H1 (cell line): ENCODE results near the gene ZXDC. TPM values are rescaled to one million over a fixed set of nuclear protein-coding genes. Genes with fewer than 3 reads are reported as not detected.

ENCODE experiments used
- ASH2L ChIP-seq: fragments of 200-600, 300-600 bp; sonication (generic); IDR thresholded peaks from one replicate; pipeline ENCODE4 v1.7.1; 2017; ENCODE audit warnings: low read length
- GABPA ChIP-seq: IDR thresholded peaks from 2 replicates; pipeline ENCODE4 v1.6.1; 2011; ENCODE audit warnings: mild to moderate bottlenecking, low read length, moderate library complexity, borderline replicate concordance; ENCODE audit not compliant: insufficient read depth
- MAFK ChIP-seq: IDR thresholded peaks from 2 replicates; pipeline ENCODE4 v1.6.1; 2012; ENCODE audit warnings: low read depth, mild to moderate bottlenecking, improper control_type of control experiment, low read length
- SP4 ChIP-seq: IDR thresholded peaks from 2 replicates; pipeline ENCODE4 v1.6.1; 2012; ENCODE audit warnings: low read length, inconsistent platforms
- polyA plus RNA-seq, 7 experiments: library from polyadenylated mRNA; depleted of rRNA in 3 of 7; stranded (reverse) in 5 of 7; unstranded in 2 of 7; fragments of >200 nt in 5 of 7; fragments of 200-250 nt in 2 of 7; gene quantifications; 1 replicate in 5 of 7; 2 replicates in 1 of 7; 4 replicates in 1 of 7; pipeline versions ENCODE4 v1.2.1 to v1.2.3, GENCODE V29; 2011 to 2013; ENCODE audit warnings: missing spikeins in 2 of 7, mixed read lengths in 2 of 7
- total RNA-seq: library from RNA; stranded (reverse); fragmentation: NEBNext Ultra II Directional; extraction: Animal tissue kit (Norgen Biotek cat#: 25700); gene quantifications from 2 replicates; pipeline ENCODE4 v1.2.1, GENCODE V29; 2021

ZXDC gene
- total and polyA plus RNA-seq, 2 of the 8 experiments (the other 6 are each of a cell fraction or from before 2014, with no cell fraction given) = 12.7 to 24.3 TPM

DNA sequence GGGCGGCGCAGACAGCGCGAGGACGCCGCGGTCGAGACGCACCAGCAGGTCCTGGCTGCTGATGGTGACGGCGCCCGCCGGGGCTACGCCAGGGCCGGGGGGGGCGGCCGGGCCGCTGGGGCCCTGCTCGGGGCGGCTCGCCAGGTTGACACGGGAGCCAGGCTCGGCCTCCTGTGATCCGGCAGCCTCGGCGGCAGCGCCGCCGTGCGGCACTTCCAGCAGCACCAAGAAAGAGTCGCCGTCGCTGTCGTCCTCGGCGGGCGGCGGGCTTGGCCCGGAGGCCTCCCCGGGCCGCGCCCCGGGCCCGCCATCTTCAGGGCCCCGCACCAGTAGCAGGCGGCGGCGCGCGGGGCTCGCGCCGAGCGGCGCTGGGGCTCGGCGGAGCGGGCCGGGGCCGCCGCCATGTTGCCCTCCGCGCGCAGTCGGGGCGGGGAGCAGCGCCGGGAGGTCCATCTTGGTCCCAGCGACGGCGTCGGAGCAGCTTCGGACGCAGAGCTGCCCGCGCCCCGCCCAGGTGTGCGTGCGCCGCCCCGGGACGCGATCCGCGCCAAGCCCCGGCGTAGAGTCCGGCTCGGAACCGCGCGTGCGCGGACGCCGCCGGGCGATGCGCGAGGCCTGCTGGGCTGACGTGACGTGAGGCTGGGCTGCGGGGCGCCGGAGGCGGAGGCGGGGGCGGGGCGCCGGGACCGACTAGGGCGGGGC, at the start of gene ZXDC (continued):
- TF ChIP-seq MAFK (no peak), GABPA (no peak; the same call in 1 of the 2 replicates), ASH2L (no peak), SP4 (no peak)
